OCI-LY1 (cell line): ENCODE data around the gene HS1BP3.

Experiments used
- EZH2 ChIP-seq: fragments of 200-600 bp; sonication (generic), shearing (Covaris generic); IDR thresholded peaks from 2 replicates; pipeline ENCODE4 v1.8.0; 2017; ENCODE audit warnings: borderline replicate concordance, mixed run types, mild to moderate bottlenecking, antibody characterized with exemption, low read length, moderate library complexity, mixed read lengths
- TF ChIP-seq, protein P1 (sequence below): fragments of 200-600 bp; sonication (generic), shearing (Covaris generic); IDR thresholded peaks from 2 replicates; pipeline ENCODE4 v1.5.1; 2017; ENCODE audit warnings: mild to moderate bottlenecking, antibody characterized with exemption, low read length, moderate library complexity, mixed read lengths

DNA sequence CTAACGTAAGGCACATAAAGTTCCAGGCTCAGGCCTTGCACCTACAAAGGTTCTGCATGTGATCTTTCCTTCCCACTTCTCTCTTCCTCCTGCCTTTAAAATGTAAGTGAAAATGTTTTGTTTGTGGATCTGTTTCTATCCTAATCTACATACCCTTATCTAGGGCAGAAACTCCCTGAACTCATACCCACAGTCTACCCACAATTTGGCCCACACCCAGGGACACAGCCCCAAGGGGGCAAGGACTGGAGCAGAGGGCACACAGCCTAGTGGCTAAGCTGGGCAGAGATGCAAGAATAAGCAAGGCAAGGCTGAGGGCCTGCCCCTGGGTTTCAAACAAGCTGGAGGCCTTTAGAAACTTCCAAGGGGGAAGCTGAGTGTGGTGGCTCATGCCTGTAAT, 71.0 kb downstream of the HS1BP3 start:
- TF ChIP-seq, protein P1, sequence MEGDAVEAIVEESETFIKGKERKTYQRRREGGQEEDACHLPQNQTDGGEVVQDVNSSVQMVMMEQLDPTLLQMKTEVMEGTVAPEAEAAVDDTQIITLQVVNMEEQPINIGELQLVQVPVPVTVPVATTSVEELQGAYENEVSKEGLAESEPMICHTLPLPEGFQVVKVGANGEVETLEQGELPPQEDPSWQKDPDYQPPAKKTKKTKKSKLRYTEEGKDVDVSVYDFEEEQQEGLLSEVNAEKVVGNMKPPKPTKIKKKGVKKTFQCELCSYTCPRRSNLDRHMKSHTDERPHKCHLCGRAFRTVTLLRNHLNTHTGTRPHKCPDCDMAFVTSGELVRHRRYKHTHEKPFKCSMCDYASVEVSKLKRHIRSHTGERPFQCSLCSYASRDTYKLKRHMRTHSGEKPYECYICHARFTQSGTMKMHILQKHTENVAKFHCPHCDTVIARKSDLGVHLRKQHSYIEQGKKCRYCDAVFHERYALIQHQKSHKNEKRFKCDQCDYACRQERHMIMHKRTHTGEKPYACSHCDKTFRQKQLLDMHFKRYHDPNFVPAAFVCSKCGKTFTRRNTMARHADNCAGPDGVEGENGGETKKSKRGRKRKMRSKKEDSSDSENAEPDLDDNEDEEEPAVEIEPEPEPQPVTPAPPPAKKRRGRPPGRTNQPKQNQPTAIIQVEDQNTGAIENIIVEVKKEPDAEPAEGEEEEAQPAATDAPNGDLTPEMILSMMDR, result no peak
- TF ChIP-seq EZH2, result no peak
